Neural crest cell (in vitro differentiated cells): ENCODE data around the gene TNFRSF13B. TPM values are rescaled to one million over a fixed set of nuclear protein-coding genes. Genes with fewer than 3 reads are reported as not detected.
"Not testable (repeated sequence)": the region's sequence is repeated elsewhere in the genome, so short reads cannot be mapped to it uniquely, and the experiment has no call there.

Source experiments
- DNase-seq: peaks from one replicate; pipeline ENCODE4 v3.0.0; 2021; ENCODE audit warnings: low read depth, mixed read lengths, low spot score
- H3K27ac Mint-ChIP-seq: one replicate; pipeline ENCODE4 v1.8.0; 2021; ENCODE audit warnings: mild to moderate bottlenecking, mixed read lengths; ENCODE audit not compliant: unreplicated experiment
- H3K27me3 Mint-ChIP-seq: 2 replicates; pipeline ENCODE4 v1.8.0; 2021; ENCODE audit warnings: low read depth, mild to moderate bottlenecking, mixed read lengths
- H3K36me3 Mint-ChIP-seq: 2 replicates; pipeline ENCODE4 v1.8.0; 2021; ENCODE audit warnings: low read depth, mild to moderate bottlenecking, mixed read lengths
- H3K4me1 Mint-ChIP-seq: 2 replicates; pipeline ENCODE4 v1.8.0; 2021; ENCODE audit warnings: mixed read lengths
- H3K4me3 Mint-ChIP-seq: one replicate; pipeline ENCODE4 v1.8.0; 2021; ENCODE audit warnings: mild to moderate bottlenecking, mixed read lengths
- H3K9me3 Mint-ChIP-seq: 2 replicates; pipeline ENCODE4 v1.8.0; 2021; ENCODE audit warnings: mixed read lengths
- total RNA-seq: library from RNA; stranded (reverse); gene quantifications from 2 replicates; pipeline ENCODE4 v1.2.1, GENCODE V29; 2021
- TF ChIP-seq, protein P1 (sequence below): fragments of 200-600 bp; sonication (generic); conservative IDR thresholded peaks from 2 replicates; pipeline ENCODE4 v1.5.0; 2021; ENCODE audit warnings: antibody characterized with exemption, mild to moderate bottlenecking

Gene TNFRSF13B
- total RNA-seq, 1 donor from 2014 or later = not detected

DNA sequence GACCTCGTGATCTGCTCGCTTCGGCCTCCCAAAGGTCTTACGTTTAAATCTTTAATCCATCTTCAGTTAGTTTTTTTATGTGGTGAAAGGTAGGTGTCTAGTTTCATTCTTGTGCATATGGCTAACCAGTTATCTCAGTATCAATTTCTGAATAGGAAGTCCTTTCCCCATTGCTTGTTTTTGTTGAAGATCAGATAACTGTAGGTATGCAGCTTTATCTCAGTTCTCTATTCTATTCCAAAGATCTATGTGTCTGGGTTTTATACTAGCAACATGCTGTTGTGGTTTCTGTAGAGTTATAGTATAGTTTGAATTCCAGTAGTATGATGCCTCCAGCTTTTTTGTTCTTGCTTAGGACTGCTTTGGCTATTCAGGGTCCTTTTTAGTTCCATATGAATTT lies 65.2 kb downstream of the TNFRSF13B start:
- Mint-ChIP-seq H3K4me3 (no peak overlapping the region), H3K27ac (no peak overlapping the region), H3K36me3 (no peaks in the 10 kb centered on the region), H3K4me1 (peaks cover 18% of the 10 kb centered on the region), H3K9me3 (peaks cover 2% of the 10 kb centered on the region), H3K27me3 (peaks cover under 1% of the 10 kb centered on the region)
- DNase-seq = no peak
- TF ChIP-seq, protein P1, sequence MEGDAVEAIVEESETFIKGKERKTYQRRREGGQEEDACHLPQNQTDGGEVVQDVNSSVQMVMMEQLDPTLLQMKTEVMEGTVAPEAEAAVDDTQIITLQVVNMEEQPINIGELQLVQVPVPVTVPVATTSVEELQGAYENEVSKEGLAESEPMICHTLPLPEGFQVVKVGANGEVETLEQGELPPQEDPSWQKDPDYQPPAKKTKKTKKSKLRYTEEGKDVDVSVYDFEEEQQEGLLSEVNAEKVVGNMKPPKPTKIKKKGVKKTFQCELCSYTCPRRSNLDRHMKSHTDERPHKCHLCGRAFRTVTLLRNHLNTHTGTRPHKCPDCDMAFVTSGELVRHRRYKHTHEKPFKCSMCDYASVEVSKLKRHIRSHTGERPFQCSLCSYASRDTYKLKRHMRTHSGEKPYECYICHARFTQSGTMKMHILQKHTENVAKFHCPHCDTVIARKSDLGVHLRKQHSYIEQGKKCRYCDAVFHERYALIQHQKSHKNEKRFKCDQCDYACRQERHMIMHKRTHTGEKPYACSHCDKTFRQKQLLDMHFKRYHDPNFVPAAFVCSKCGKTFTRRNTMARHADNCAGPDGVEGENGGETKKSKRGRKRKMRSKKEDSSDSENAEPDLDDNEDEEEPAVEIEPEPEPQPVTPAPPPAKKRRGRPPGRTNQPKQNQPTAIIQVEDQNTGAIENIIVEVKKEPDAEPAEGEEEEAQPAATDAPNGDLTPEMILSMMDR = no peak

DNA sequence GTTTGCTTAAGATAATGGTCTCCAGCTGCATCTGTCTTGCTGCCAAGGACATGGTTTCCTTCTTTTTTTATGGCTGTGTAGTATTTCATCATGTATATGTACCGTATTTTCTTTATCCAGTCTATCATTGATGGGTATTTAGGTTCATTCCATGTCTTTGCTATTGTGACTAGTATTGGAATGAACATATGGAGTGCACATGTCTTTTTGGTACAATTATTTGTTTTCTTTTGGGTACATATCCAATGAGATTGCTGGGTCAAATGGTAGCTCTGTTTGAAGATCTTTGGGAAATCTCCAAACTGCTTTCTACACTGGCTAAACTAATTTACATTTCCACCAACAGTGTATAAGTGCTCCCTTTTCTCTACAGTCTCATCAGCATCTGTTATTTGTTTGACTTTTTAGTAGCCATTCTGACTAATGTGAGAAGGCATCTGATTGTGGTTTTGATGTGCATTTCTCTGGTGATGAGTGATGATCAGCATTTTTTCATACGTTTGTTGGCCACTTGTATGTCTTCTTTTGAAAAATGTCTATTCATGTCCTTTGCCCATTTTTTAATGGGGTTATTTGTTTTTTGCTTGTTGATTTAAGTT lies 66.2 kb downstream of the TNFRSF13B start:
- TF ChIP-seq, protein P1 = no peak
- no peaks in the 10 kb centered on the region for H3K36me3 Mint-ChIP-seq
- H3K4me1 Mint-ChIP-seq = peaks cover 11% of the 10 kb centered on the region
- H3K4me3 Mint-ChIP-seq = no peak overlapping the region
- peaks cover 8% of the 10 kb centered on the region for H3K27me3 Mint-ChIP-seq
- H3K27ac Mint-ChIP-seq = no peak overlapping the region
- H3K9me3 Mint-ChIP-seq = peaks cover 2% of the 10 kb centered on the region
- no peak for DNase-seq

DNA sequence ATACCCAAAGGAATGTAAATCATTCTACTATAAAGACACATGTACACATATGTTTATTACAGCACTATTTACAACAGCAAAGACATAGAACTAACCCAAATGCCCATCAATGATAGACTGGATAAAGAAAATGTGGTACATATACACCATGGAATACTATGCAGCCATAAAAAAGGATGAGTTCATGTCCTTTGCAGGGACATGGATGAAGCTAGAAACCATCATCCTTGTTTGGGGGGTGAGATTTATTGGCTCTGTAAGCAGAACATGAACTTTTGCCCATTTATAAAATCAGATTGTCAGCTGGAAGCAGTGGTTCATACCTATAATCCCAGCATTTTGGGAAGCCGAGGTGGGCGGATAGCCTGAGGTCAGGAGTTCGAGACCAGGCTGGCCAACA lies 68.8 kb downstream of the TNFRSF13B start:
- H3K36me3 Mint-ChIP-seq, H3K27ac Mint-ChIP-seq, H3K4me1 Mint-ChIP-seq, DNase-seq, H3K9me3 Mint-ChIP-seq, H3K4me3 Mint-ChIP-seq, H3K27me3 Mint-ChIP-seq: not testable (repeated sequence)

DNA sequence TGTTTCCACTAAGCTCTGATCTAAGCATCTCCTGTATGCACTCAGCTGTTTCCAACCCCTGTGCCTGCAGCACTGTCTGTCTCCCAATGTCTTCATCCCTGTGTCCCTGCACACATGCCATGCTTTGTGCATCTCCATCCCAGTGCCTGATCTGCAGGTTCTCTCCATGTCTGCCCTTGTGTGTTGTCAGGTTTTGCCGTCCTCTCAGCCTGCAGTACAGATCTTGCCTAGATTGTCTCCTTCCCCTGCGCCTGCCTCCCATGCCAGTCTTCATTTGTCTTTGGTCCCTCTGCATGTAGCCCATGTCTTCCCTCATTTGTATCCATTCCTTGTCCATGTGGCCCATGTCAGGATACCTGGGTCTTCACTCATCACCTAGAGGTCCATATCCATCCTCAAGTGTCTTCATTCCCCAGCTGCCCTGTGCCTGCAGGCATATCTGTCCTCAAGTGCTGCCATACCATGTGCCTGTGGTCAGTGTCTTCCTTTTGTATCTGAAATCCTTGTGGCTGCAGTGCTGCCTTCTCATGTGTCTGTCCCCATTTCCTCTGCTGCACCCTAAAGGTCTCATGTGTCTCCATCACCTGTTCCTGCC lies 71.5 kb downstream of the TNFRSF13B start:
- no peak for DNase-seq
- TF ChIP-seq, protein P1 = no peak
- Mint-ChIP-seq H3K9me3 (peaks cover 2% of the 10 kb centered on the region), H3K27me3 (peaks cover 9% of the 10 kb centered on the region), H3K27ac (no peak overlapping the region), H3K4me3 (no peak overlapping the region), H3K36me3 (no peaks in the 10 kb centered on the region), H3K4me1 (no peaks in the 10 kb centered on the region)

DNA sequence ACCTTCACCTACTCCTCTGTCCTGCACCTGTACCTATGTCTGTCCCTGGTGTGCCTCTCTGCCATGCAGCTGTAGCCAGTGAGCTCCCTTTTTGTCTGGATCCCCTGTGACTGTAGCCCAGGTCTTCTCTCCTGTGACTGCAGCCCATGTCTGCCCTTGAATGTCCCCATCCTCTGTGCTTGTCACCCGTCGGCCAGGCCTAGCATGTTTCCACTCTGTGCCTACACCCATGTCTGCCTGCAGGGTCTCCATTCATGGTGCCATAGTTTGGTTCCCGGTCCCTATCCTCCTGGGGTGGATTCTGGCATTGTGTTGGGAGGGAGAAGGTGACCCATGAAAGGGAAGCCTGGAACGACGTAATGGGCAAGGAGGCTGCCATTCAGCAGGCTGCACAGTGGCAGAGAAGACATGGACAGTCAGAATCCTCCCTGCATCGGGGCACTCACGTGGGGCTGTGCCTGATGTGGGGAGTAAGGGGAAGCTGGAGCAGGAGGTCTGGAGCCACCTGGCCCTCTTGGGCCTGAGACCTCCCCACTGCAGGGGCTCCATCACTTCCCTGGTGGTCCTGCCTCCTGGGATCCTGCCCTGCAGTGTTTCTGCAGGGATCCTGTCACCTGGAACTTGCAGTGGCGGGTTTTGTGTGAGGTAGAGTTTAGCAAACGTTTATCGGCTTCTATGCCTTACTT lies 74.6 kb downstream of the TNFRSF13B start:
- DNase-seq, H3K9me3 Mint-ChIP-seq, H3K4me3 Mint-ChIP-seq, H3K27ac Mint-ChIP-seq, H3K27me3 Mint-ChIP-seq, H3K4me1 Mint-ChIP-seq, H3K36me3 Mint-ChIP-seq: not testable (repeated sequence)

DNA sequence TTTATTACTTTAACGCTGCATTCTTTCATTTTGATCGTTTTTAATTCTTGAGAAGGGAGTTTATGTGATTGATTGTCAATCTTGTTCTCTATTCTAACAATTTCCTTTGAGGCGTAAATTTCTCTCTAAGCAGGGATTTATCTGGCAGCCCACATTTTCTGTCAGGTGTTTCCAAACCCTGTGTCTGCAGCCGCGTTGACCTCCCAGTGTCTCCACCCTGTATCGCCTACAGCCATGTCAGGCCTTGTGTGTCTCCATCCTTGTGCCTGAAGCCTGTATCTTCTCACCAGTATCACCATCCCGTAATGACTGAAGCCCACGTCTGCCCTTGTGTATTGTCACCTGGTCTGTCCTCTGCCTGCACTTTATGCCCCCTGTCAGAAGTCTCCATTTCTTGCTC lies 75.7 kb downstream of the TNFRSF13B start:
- H3K36me3 Mint-ChIP-seq, H3K27ac Mint-ChIP-seq, H3K9me3 Mint-ChIP-seq: not testable (repeated sequence)

DNA sequence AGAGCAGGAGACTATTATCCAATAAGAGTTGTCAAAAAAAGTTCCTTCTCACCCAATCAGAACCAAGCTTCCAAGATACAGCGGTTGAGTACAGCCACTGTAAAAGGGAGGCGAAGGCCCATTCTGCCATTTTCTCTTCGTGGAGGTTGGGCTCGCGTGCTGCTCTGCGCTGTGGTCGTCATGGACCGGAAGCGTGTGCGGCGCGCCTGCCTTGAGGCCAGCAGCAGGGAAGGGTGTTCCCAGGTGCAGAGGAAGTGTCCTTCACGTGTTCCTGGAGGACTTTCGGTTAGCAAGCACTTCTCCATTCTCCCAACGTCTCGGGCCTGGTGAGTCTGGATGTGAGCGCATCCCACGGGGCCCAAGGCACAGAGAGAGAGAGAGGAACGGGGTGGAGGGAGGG lies 78.4 kb downstream of the TNFRSF13B start:
- H3K27ac Mint-ChIP-seq, H3K4me3 Mint-ChIP-seq, H3K4me1 Mint-ChIP-seq, H3K36me3 Mint-ChIP-seq, H3K9me3 Mint-ChIP-seq, H3K27me3 Mint-ChIP-seq, DNase-seq: not testable (repeated sequence)

More for the DNA sequence above, 75.7 kb downstream of the TNFRSF13B start:
- H3K4me1 Mint-ChIP-seq, H3K27me3 Mint-ChIP-seq, H3K4me3 Mint-ChIP-seq, DNase-seq: not testable (repeated sequence)

DNA sequence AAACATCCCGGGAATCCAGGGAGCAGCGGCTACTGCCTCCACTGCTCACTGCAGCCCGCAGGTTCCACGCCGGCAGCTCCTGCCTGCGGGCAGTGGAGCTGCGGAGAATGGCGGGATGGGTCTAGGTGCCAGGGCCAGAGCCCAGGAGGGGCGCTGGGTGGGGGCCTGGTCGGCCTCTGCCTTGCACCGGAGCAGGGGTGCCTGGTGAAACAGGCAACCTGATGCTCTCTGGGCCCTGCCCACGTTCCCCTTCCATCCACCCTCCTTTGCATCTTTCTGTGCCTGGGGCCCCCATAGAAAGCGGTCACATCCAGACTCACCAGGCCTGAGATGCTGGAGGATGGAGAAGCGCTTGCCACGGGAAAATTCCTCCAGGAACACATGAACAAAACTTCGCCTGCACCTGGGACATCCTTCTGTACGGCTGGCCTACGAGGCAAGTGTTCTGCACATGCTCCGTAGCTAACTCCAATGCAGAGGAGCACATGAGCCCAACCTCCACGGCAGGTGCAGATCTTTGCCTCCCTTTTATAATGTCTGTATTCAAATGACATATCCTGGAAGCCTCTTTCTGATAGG lies 79.0 kb downstream of the TNFRSF13B start:
- H3K36me3 Mint-ChIP-seq, DNase-seq, H3K27me3 Mint-ChIP-seq: not testable (repeated sequence)

More for the DNA sequence above, 79.0 kb downstream of the TNFRSF13B start:
- not testable (repeated sequence) for H3K4me3 Mint-ChIP-seq, H3K4me1 Mint-ChIP-seq, H3K9me3 Mint-ChIP-seq, H3K27ac Mint-ChIP-seq
